ENCODE data around the gene POLN. TPM values are rescaled to one million over a fixed set of nuclear protein-coding genes. Genes with fewer than 3 reads are reported as not detected.

POLN gene
- total and polyA plus RNA-seq, 2 donors = 1.1 to 2.9 TPM

GRCh38 chr4:2180410-2180809 is 61.5 kb downstream of the POLN start:
- Histone ChIP-seq H3K27me3 (ENCODE audit: control insufficient read depth in 2 of 2, insufficient read depth in 1 of 2, low read length in 1 of 2) (peaks cover 0 to 2% of the 10 kb centered on the region in 2 donors), H3K4me3 (ENCODE audit: low read length in 2 of 2) (no peak overlapping the region), H3K36me3 (ENCODE audit: control insufficient read depth in 2 of 2, insufficient read depth in 2 of 2, low read length in 1 of 2) (no peaks in the 10 kb centered on the region), H3K4me1 (ENCODE audit: control insufficient read depth in 2 of 2, insufficient read depth in 2 of 2, low read length in 2 of 2) (peaks cover 0 to 6% of the 10 kb centered on the region in 2 donors), H3K27ac (ENCODE audit: low read depth in 1 of 2, low read length in 1 of 2) (no peak overlapping the region), H3K9me3 (ENCODE audit: control insufficient read depth in 2 of 2, insufficient read depth in 1 of 2, low read length in 1 of 2) (no peaks in the 10 kb centered on the region)
- no peak for DNase-seq (ENCODE audit: low read depth in 6 of 9, low spot score in 9 of 9)
- WGBS = 97% methylated on average over 2 of the region's 2 CpGs

- Histone ChIP-seq H3K4me1 (ENCODE audit: control insufficient read depth in 2 of 2, insufficient read depth in 2 of 2, low read length in 2 of 2) (peaks cover 0 to 6% of the 10 kb centered on the region in 2 donors), H3K27me3 (ENCODE audit: control insufficient read depth in 2 of 2, insufficient read depth in 1 of 2, low read length in 1 of 2) (peaks cover 0 to 2% of the 10 kb centered on the region in 2 donors)
- WGBS = 90% methylated on average over 7 of the region's 7 CpGs
Measured at GRCh38 chr4:2179717-2180116, 62.2 kb downstream of the POLN start.

GRCh38 chr4:2178986-2179385 is 62.9 kb downstream of the POLN start:
- peaks cover 0 to 2% of the 10 kb centered on the region in 2 donors for H3K27me3 ChIP-seq (ENCODE audit: control insufficient read depth in 2 of 2, insufficient read depth in 1 of 2, low read length in 1 of 2)
- no peaks in the 10 kb centered on the region for H3K9me3 ChIP-seq (ENCODE audit: control insufficient read depth in 2 of 2, insufficient read depth in 1 of 2, low read length in 1 of 2)
- no peak overlapping the region for H3K27ac ChIP-seq (ENCODE audit: low read depth in 1 of 2, low read length in 1 of 2)
- no peak overlapping the region for H3K4me3 ChIP-seq (ENCODE audit: low read length in 2 of 2)
- WGBS = 93% methylated on average over 1 of the region's 1 CpG
- H3K36me3 ChIP-seq (ENCODE audit: control insufficient read depth in 2 of 2, insufficient read depth in 2 of 2, low read length in 1 of 2) = no peaks in the 10 kb centered on the region
- no peak for DNase-seq (ENCODE audit: low read depth in 6 of 9, low spot score in 9 of 9)
- H3K4me1 ChIP-seq (ENCODE audit: control insufficient read depth in 2 of 2, insufficient read depth in 2 of 2, low read length in 2 of 2) = peaks cover 0 to 10% of the 10 kb centered on the region in 2 donors

More at GRCh38 chr4:2179717-2180116, 62.2 kb downstream of the POLN start:
- Histone ChIP-seq H3K4me3 (ENCODE audit: low read length in 2 of 2) (no peak overlapping the region), H3K9me3 (ENCODE audit: control insufficient read depth in 2 of 2, insufficient read depth in 1 of 2, low read length in 1 of 2) (no peaks in the 10 kb centered on the region), H3K36me3 (ENCODE audit: control insufficient read depth in 2 of 2, insufficient read depth in 2 of 2, low read length in 1 of 2) (no peaks in the 10 kb centered on the region), H3K27ac (ENCODE audit: low read depth in 1 of 2, low read length in 1 of 2) (no peak overlapping the region)
- DNase-seq (ENCODE audit: low read depth in 6 of 9, low spot score in 9 of 9) = no peak

GRCh38 chr4:2177443-2178093 is 64.4 kb downstream of the POLN start:
- no peak for DNase-seq (ENCODE audit: low read depth in 6 of 9, low spot score in 9 of 9)
- H3K27me3 ChIP-seq (ENCODE audit: control insufficient read depth in 2 of 2, insufficient read depth in 1 of 2, low read length in 1 of 2) = peaks cover 0 to 2% of the 10 kb centered on the region in 2 donors
- H3K36me3 ChIP-seq (ENCODE audit: control insufficient read depth in 2 of 2, insufficient read depth in 2 of 2, low read length in 1 of 2) = no peaks in the 10 kb centered on the region
- WGBS = 95% methylated on average over 4 of the region's 4 CpGs
- no peaks in the 10 kb centered on the region for H3K9me3 ChIP-seq (ENCODE audit: control insufficient read depth in 2 of 2, insufficient read depth in 1 of 2, low read length in 1 of 2)
- no peak overlapping the region for H3K27ac ChIP-seq (ENCODE audit: low read depth in 1 of 2, low read length in 1 of 2)
- H3K4me3 ChIP-seq (ENCODE audit: low read length in 2 of 2) = no peak overlapping the region
- peaks cover 14 to 24% of the 10 kb centered on the region in 2 donors for H3K4me1 ChIP-seq (ENCODE audit: control insufficient read depth in 2 of 2, insufficient read depth in 2 of 2, low read length in 2 of 2)

- no peak overlapping the region for H3K4me3 ChIP-seq (ENCODE audit: low read length in 2 of 2)
- H3K4me1 ChIP-seq (ENCODE audit: control insufficient read depth in 2 of 2, insufficient read depth in 2 of 2, low read length in 2 of 2) = peaks cover 20 to 36% of the 10 kb centered on the region in 2 donors
- no peak overlapping the region for H3K27ac ChIP-seq (ENCODE audit: low read depth in 1 of 2, low read length in 1 of 2)
- H3K36me3 ChIP-seq (ENCODE audit: control insufficient read depth in 2 of 2, insufficient read depth in 2 of 2, low read length in 1 of 2) = no peaks in the 10 kb centered on the region
- H3K27me3 ChIP-seq (ENCODE audit: control insufficient read depth in 2 of 2, insufficient read depth in 1 of 2, low read length in 1 of 2) = peaks cover 0 to 2% of the 10 kb centered on the region in 2 donors
- no peaks in the 10 kb centered on the region for H3K9me3 ChIP-seq (ENCODE audit: control insufficient read depth in 2 of 2, insufficient read depth in 1 of 2, low read length in 1 of 2)
- no peak for DNase-seq (ENCODE audit: low read depth in 6 of 9, low spot score in 9 of 9)
- 93% methylated on average over 9 of the region's 9 CpGs for WGBS
Measured at GRCh38 chr4:2175990-2176698, 65.8 kb downstream of the POLN start.

DNA sequence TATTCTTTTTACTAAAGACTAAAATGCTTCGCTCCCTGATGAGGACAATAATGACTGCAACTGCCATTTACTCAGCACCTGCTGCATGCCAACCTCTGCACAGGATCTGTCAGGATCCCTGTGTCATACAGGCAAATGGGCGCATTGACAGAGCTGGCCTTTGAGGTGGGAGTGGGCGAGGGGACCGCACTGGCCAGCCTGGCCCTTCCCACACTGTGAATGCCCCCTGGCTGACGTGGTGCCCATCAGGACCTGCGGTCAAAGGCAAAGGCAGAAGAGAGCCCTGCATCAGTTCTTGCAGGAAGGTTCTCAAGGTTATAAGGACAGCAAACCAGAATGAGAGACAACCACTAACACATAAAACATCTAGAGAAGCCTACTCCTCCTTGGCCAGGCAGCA is 67.9 kb downstream of the POLN start:
- Histone ChIP-seq H3K27ac (ENCODE audit: low read depth in 1 of 2, low read length in 1 of 2) (no peak overlapping the region), H3K9me3 (ENCODE audit: control insufficient read depth in 2 of 2, insufficient read depth in 1 of 2, low read length in 1 of 2) (no peaks in the 10 kb centered on the region), H3K4me3 (ENCODE audit: low read length in 2 of 2) (no peak overlapping the region), H3K4me1 (ENCODE audit: control insufficient read depth in 2 of 2, insufficient read depth in 2 of 2, low read length in 2 of 2) (peaks cover 23 to 57% of the 10 kb centered on the region in 2 donors), H3K27me3 (ENCODE audit: control insufficient read depth in 2 of 2, insufficient read depth in 1 of 2, low read length in 1 of 2) (peaks cover 0 to 2% of the 10 kb centered on the region in 2 donors), H3K36me3 (ENCODE audit: control insufficient read depth in 2 of 2, insufficient read depth in 2 of 2, low read length in 1 of 2) (no peaks in the 10 kb centered on the region)
- 97% methylated on average over 6 of the region's 6 CpGs for WGBS
- DNase-seq (ENCODE audit: low read depth in 6 of 9, low spot score in 9 of 9) = no peak

DNA sequence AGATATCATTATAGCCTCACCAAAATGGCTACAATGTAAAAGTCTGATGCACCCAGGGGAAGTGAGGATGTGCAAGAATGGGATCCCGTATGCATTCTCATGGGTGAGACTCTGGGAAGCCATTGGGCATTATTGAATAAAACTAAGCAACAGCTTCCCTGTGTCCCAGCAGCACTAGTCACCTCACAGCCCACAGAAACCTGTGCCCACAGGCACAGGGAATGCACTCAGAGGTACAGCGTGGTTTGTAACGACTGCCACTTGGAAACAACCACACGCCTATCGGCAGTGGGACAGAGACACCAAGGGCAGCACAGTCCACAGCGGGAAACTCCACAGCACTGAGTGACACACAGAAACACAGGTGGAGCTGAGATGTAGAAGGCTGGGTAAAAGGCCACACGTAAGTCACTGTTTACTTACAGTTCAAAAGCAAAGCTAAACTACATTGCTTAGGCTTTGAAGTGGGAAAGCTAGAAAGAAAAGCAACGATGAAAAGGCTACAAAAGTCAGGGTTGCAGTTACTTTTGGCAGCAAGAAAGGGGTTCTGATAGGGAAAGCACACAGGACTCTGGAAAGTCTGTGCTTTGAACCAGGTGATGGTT is 69.2 kb downstream of the POLN start:
- Histone ChIP-seq H3K4me3 (ENCODE audit: low read length in 2 of 2) (peak overlapping the region in 1 of 2 donors; percentile 8), H3K27ac (ENCODE audit: low read depth in 1 of 2, low read length in 1 of 2) (peak overlapping the region; percentile 72 to 99), H3K4me1 (ENCODE audit: control insufficient read depth in 2 of 2, insufficient read depth in 2 of 2, low read length in 2 of 2) (peaks cover 23 to 68% of the 10 kb centered on the region in 2 donors), H3K27me3 (ENCODE audit: control insufficient read depth in 2 of 2, insufficient read depth in 1 of 2, low read length in 1 of 2) (peaks cover 0 to 2% of the 10 kb centered on the region in 2 donors), H3K9me3 (ENCODE audit: control insufficient read depth in 2 of 2, insufficient read depth in 1 of 2, low read length in 1 of 2) (no peaks in the 10 kb centered on the region), H3K36me3 (ENCODE audit: control insufficient read depth in 2 of 2, insufficient read depth in 2 of 2, low read length in 1 of 2) (no peaks in the 10 kb centered on the region)
- WGBS = 42% methylated on average over 8 of the region's 8 CpGs
- peak; percentile 42 to 91 (median 72) for DNase-seq (ENCODE audit: low read depth in 6 of 9, low spot score in 9 of 9)

GRCh38 chr4:2172161-2172560 is 69.8 kb downstream of the POLN start:
- no peaks in the 10 kb centered on the region for H3K36me3 ChIP-seq (ENCODE audit: control insufficient read depth in 2 of 2, insufficient read depth in 2 of 2, low read length in 1 of 2)
- peaks cover 23 to 68% of the 10 kb centered on the region in 2 donors for H3K4me1 ChIP-seq (ENCODE audit: control insufficient read depth in 2 of 2, insufficient read depth in 2 of 2, low read length in 2 of 2)
- WGBS = 75% methylated on average over 4 of the region's 4 CpGs
- H3K4me3 ChIP-seq (ENCODE audit: low read length in 2 of 2) = peak overlapping the region in 1 of 2 donors; percentile 8
- peak in 5 of 9 donors; percentile 17 to 65 (median 36) for DNase-seq (ENCODE audit: low read depth in 6 of 9, low spot score in 9 of 9)
- no peaks in the 10 kb centered on the region for H3K9me3 ChIP-seq (ENCODE audit: control insufficient read depth in 2 of 2, insufficient read depth in 1 of 2, low read length in 1 of 2)
- peak overlapping the region in 1 of 2 donors; percentile 99 for H3K27ac ChIP-seq (ENCODE audit: low read depth in 1 of 2, low read length in 1 of 2)
- peaks cover 0 to 2% of the 10 kb centered on the region in 2 donors for H3K27me3 ChIP-seq (ENCODE audit: control insufficient read depth in 2 of 2, insufficient read depth in 1 of 2, low read length in 1 of 2)

Data from thymus (tissue), 11 donors.